ENCODE data around the gene APCDD1L.
"Not testable (repeated sequence)": the region's sequence is repeated elsewhere in the genome, so short reads cannot be mapped to it uniquely, and the experiment has no call there.

DNA sequence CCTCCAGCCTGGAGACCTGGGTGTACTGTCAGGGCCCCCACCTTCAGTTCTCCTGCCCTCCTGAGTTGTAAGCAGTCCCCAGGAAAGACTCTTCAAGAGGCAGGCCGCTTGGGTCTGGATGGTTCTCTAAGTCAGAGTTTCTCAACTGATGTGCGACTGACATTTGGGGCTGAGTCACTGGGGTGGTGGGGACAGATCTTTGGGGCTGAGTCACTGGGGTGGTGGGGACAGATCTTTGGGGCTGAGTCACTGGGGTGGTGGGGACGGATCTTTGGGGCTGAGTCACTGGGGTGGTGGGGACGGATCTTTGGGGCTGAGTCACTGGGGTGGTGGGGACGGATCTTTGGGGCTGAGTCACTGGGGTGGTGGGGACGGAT lies 26.8 kb upstream of the APCDD1L start:
- TF ChIP-seq, protein P1, sequence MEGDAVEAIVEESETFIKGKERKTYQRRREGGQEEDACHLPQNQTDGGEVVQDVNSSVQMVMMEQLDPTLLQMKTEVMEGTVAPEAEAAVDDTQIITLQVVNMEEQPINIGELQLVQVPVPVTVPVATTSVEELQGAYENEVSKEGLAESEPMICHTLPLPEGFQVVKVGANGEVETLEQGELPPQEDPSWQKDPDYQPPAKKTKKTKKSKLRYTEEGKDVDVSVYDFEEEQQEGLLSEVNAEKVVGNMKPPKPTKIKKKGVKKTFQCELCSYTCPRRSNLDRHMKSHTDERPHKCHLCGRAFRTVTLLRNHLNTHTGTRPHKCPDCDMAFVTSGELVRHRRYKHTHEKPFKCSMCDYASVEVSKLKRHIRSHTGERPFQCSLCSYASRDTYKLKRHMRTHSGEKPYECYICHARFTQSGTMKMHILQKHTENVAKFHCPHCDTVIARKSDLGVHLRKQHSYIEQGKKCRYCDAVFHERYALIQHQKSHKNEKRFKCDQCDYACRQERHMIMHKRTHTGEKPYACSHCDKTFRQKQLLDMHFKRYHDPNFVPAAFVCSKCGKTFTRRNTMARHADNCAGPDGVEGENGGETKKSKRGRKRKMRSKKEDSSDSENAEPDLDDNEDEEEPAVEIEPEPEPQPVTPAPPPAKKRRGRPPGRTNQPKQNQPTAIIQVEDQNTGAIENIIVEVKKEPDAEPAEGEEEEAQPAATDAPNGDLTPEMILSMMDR (IDR thresholded peaks at IDR 0.05; ENCODE audit: poor library complexity, severe bottlenecking): not testable (repeated sequence)
- TF ChIP-seq, protein P2, sequence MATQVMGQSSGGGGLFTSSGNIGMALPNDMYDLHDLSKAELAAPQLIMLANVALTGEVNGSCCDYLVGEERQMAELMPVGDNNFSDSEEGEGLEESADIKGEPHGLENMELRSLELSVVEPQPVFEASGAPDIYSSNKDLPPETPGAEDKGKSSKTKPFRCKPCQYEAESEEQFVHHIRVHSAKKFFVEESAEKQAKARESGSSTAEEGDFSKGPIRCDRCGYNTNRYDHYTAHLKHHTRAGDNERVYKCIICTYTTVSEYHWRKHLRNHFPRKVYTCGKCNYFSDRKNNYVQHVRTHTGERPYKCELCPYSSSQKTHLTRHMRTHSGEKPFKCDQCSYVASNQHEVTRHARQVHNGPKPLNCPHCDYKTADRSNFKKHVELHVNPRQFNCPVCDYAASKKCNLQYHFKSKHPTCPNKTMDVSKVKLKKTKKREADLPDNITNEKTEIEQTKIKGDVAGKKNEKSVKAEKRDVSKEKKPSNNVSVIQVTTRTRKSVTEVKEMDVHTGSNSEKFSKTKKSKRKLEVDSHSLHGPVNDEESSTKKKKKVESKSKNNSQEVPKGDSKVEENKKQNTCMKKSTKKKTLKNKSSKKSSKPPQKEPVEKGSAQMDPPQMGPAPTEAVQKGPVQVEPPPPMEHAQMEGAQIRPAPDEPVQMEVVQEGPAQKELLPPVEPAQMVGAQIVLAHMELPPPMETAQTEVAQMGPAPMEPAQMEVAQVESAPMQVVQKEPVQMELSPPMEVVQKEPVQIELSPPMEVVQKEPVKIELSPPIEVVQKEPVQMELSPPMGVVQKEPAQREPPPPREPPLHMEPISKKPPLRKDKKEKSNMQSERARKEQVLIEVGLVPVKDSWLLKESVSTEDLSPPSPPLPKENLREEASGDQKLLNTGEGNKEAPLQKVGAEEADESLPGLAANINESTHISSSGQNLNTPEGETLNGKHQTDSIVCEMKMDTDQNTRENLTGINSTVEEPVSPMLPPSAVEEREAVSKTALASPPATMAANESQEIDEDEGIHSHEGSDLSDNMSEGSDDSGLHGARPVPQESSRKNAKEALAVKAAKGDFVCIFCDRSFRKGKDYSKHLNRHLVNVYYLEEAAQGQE (IDR thresholded peaks at IDR 0.05; ENCODE audit: borderline replicate concordance): not testable (repeated sequence)

Measured in neural cell (in vitro differentiated cells).